Upper lobe of left lung (tissue), 6 donors: ENCODE results near the gene CNOT4. TPM values are rescaled to one million over a fixed set of nuclear protein-coding genes. Genes with fewer than 3 reads are reported as not detected.
"Not testable (repeated sequence)": the region's sequence is repeated elsewhere in the genome, so short reads cannot be mapped to it uniquely, and the experiment has no call there.

ENCODE experiments used
- ATAC-seq, 2 donors: fragments of 200-7000 bp; cut with Tn5 transposase; one replicate each; pipeline ENCODE4 v1.9.1; 2022; ENCODE audit warnings: mild to moderate bottlenecking in 2 of 2, moderate library complexity in 2 of 2; ENCODE audit not compliant: low FRiP score in 2 of 2
- DNase-seq, 2 donors: peaks; one replicate each; pipeline ENCODE4 v3.0.0-alpha.2; 2019 to 2020
- H3K27ac ChIP-seq, 4 donors: fragments of 200-600 bp; sonication (generic); one replicate each; pipeline ENCODE4 v1.5.1; 2016 to 2019
- H3K27me3 ChIP-seq, 4 donors: fragments of 200-600 bp; sonication (generic); one replicate each; pipeline ENCODE4 v1.5.1; 2017 to 2019
- H3K36me3 ChIP-seq, 4 donors: fragments of 200-600 bp; sonication (generic); one replicate each; pipeline ENCODE4 v1.5.1; 2016 to 2019
- H3K4me1 ChIP-seq, 4 donors: fragments of 200-600 bp; sonication (generic); one replicate each; pipeline ENCODE4 v1.5.1; 2018 to 2019
- H3K4me3 ChIP-seq, 4 donors: fragments of 200-600 bp; sonication (generic); one replicate each; pipeline ENCODE4 v1.5.1; 2017 to 2019; ENCODE audit warnings: mild to moderate bottlenecking in 2 of 4, moderate library complexity in 1 of 4
- H3K9me3 ChIP-seq, 4 donors: fragments of 200-600 bp; sonication (generic); one replicate each; pipeline ENCODE4 v1.5.1; 2018 to 2019
- EP300 ChIP-seq, 4 donors: sonication (generic); formaldehyde crosslinking; IDR thresholded peaks; one replicate each; pipeline ENCODE4 v1.5.1; 2017; ENCODE audit warnings: antibody characterized with exemption in 4 of 4, control low read depth in 2 of 4
- POLR2A ChIP-seq, 4 donors: fragments of 450-650 bp; IDR thresholded peaks; one replicate each; pipeline ENCODE4 v1.5.1; 2016 to 2017; ENCODE audit warnings: antibody characterized with exemption in 4 of 4, mild to moderate bottlenecking in 2 of 4
- POLR2AphosphoS5 ChIP-seq, 2 donors: sonication (generic); formaldehyde crosslinking; IDR thresholded peaks; one replicate each; pipeline ENCODE4 v1.5.1; 2017; ENCODE audit warnings: antibody characterized with exemption in 2 of 2
- WGBS, 2 donors: methylation state at CpG; one replicate each; pipeline ENCODE4 v1.1.5; 2017 to 2018; 5-methylcytosine and 5-hydroxymethylcytosine counted together
- total RNA-seq, 6 donors: library from RNA; depleted of rRNA in 4 of 6; stranded (reverse); fragments of >200 nt in 4 of 6; gene quantifications; one replicate each; pipeline versions ENCODE4 v1.1.0 to v1.2.1, GENCODE V29; 2016 to 2021
- TF ChIP-seq, protein P1 (sequence below), 6 experiments: fragments of 450-650 bp in 4 of 6; fragments of 200-600 bp in 2 of 6; sonication (generic) in 2 of 6; IDR thresholded peaks; one replicate each; pipeline ENCODE4 v1.5.1; 2016 to 2019; ENCODE audit warnings: antibody characterized with exemption in 6 of 6
- donor health status: DM: no; HTN: no; CAD: no; lungs with moderate emphysema.
- donor health status: DM: no; HTN: yes; CAD: no; lungs with severe emphysema.

Gene CNOT4
- total RNA-seq, 6 donors from 2014 or later = 12.1 to 25.7 (median 19.5) TPM

- ATAC-seq (no peak), DNase-seq (no peak)
- H3K36me3 ChIP-seq = no peaks in the 10 kb centered on the region
- no peak overlapping the region for H3K27ac ChIP-seq
- H3K27me3 ChIP-seq = no peaks in the 10 kb centered on the region
- no peaks in the 10 kb centered on the region for H3K9me3 ChIP-seq
- no peak overlapping the region for H3K4me3 ChIP-seq
- TF ChIP-seq, protein P1, sequence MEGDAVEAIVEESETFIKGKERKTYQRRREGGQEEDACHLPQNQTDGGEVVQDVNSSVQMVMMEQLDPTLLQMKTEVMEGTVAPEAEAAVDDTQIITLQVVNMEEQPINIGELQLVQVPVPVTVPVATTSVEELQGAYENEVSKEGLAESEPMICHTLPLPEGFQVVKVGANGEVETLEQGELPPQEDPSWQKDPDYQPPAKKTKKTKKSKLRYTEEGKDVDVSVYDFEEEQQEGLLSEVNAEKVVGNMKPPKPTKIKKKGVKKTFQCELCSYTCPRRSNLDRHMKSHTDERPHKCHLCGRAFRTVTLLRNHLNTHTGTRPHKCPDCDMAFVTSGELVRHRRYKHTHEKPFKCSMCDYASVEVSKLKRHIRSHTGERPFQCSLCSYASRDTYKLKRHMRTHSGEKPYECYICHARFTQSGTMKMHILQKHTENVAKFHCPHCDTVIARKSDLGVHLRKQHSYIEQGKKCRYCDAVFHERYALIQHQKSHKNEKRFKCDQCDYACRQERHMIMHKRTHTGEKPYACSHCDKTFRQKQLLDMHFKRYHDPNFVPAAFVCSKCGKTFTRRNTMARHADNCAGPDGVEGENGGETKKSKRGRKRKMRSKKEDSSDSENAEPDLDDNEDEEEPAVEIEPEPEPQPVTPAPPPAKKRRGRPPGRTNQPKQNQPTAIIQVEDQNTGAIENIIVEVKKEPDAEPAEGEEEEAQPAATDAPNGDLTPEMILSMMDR (IDR thresholded peaks at IDR 0.05) = no peak
- TF ChIP-seq POLR2A (IDR thresholded peaks at IDR 0.05) (no peak), EP300 (IDR thresholded peaks at IDR 0.05) (no peak)
- 89 to 94% methylated on average over 3 of the region's 3 CpGs for WGBS, 2 donors
- peaks cover 0 to 15% (median 3%) of the 10 kb centered on the region in 4 donors for H3K4me1 ChIP-seq
Measured at GRCh38 chr7:135454060-135454459, 55.8 kb downstream of the CNOT4 start.

- ATAC-seq (no peak), DNase-seq (no peak)
- Histone ChIP-seq H3K4me3 (no peak overlapping the region), H3K27me3 (no peaks in the 10 kb centered on the region), H3K27ac (no peak overlapping the region), H3K36me3 (no peaks in the 10 kb centered on the region), H3K9me3 (no peaks in the 10 kb centered on the region), H3K4me1 (peaks cover 6 to 18% (median 13%) of the 10 kb centered on the region in 4 donors)
- TF ChIP-seq EP300 (IDR thresholded peaks at IDR 0.05) (no peak), POLR2AphosphoS5 (IDR thresholded peaks at IDR 0.05) (no peak), POLR2A (IDR thresholded peaks at IDR 0.05) (no peak)
- TF ChIP-seq, protein P1 (IDR thresholded peaks at IDR 0.05) = no peak
Measured at GRCh38 chr7:135449436-135449835, 60.5 kb downstream of the CNOT4 start.

DNA sequence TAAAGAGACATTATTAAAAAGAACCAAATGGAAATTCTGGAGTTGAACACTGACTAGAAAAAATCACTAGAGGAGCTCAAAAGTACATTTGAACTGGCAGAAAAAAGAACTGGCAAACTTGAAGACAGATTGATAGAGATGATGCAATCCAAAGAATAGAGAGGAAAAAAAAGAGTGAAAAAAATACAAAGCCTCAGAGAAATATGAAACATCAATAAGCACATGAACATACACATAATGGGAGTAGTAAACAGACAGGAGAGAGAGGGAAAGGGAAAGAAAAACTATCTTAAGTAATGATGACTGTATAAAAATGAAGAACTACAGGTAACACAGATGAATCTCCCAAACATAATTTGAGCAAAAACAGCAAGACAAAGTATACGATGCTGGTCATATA, 61.1 kb downstream of the CNOT4 start:
- no peaks in the 10 kb centered on the region for H3K27me3 ChIP-seq
- H3K9me3 ChIP-seq = no peaks in the 10 kb centered on the region
- ATAC-seq (no peak), DNase-seq (no peak)
- 80 to 84% methylated on average over 1 of the region's 1 CpG for WGBS, 2 donors
- H3K4me1 ChIP-seq = peaks cover 6 to 18% (median 13%) of the 10 kb centered on the region in 4 donors
- TF ChIP-seq, protein P1 (IDR thresholded peaks at IDR 0.05) = no peak
- TF ChIP-seq POLR2A (IDR thresholded peaks at IDR 0.05) (no peak), POLR2AphosphoS5 (IDR thresholded peaks at IDR 0.05) (no peak), EP300 (IDR thresholded peaks at IDR 0.05) (no peak)
- peaks cover 0 to 3% (median 0%) of the 10 kb centered on the region in 4 donors for H3K36me3 ChIP-seq
- H3K4me3 ChIP-seq = no peak overlapping the region
- H3K27ac ChIP-seq = no peak overlapping the region

DNA sequence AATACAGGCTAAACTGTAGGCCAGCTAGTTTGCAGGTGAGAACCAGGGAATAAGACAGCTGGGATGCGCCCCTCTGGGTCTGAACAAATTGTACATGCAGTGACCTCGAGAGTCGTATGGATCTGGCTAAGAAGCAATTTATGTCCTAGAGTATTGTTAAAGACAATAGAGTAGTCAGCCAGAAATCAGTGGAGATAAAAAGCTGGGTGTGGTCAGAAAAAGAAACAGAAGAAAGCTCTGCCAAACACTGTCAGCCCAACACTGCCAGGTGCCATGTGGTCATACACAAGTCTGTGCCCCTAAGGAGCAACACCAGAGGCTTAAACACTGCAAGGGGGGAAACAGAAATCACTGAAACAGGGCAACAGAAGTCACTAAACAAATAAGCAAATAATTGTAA, 62.2 kb downstream of the CNOT4 start:
- H3K27ac ChIP-seq = no peak overlapping the region
- WGBS, 2 donors = 62 to 67% methylated on average over 3 of the region's 3 CpGs
- H3K4me1 ChIP-seq = peaks cover 6 to 18% (median 13%) of the 10 kb centered on the region in 4 donors
- H3K4me3 ChIP-seq = no peak overlapping the region
- TF ChIP-seq POLR2A (IDR thresholded peaks at IDR 0.05) = no peak
- TF ChIP-seq, protein P1 (IDR thresholded peaks at IDR 0.05) = no peak
- no peak for TF ChIP-seq POLR2AphosphoS5 (IDR thresholded peaks at IDR 0.05)
- no peak for TF ChIP-seq EP300 (IDR thresholded peaks at IDR 0.05)
- DNase-seq (no peak), ATAC-seq (no peak)
- H3K9me3 ChIP-seq = no peaks in the 10 kb centered on the region
- H3K27me3 ChIP-seq = no peaks in the 10 kb centered on the region
- H3K36me3 ChIP-seq = peaks cover 0 to 4% (median 0%) of the 10 kb centered on the region in 4 donors

GRCh38 chr7:135445690-135446089, 64.2 kb downstream of the CNOT4 start:
- TF ChIP-seq POLR2A (IDR thresholded peaks at IDR 0.05) (no peak), EP300 (IDR thresholded peaks at IDR 0.05) (no peak), POLR2AphosphoS5 (IDR thresholded peaks at IDR 0.05) (no peak)
- TF ChIP-seq, protein P1 (IDR thresholded peaks at IDR 0.05) = no peak
- H3K36me3 ChIP-seq = peaks cover 0 to 4% (median 0%) of the 10 kb centered on the region in 4 donors

DNA sequence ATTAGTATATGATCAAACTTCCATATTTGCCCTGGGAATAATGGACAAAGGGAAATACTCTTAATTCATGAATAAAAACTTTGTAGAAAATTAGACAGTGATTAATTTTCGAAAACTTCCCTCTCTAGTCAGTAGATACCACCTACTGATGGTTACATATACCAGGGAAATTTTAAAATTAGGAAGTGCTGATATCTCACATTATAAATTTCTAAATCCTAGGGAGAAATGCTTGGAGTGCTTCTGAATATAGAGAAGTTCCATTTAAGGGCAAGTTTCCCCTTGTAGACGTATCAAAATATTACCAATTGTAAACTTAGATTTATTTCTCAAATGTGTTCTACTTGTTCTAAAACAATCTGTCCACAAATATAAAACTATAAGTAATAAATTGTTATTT, 64.6 kb downstream of the CNOT4 start:
- not testable (repeated sequence) for DNase-seq, H3K36me3 ChIP-seq, H3K27ac ChIP-seq, H3K4me3 ChIP-seq, H3K9me3 ChIP-seq, ATAC-seq, H3K27me3 ChIP-seq
- 85 to 87% methylated on average over 2 of the region's 2 CpGs for WGBS, 2 donors
- peaks cover 6 to 15% (median 12%) of the 10 kb centered on the region in 4 donors for H3K4me1 ChIP-seq

More at GRCh38 chr7:135445690-135446089, 64.2 kb downstream of the CNOT4 start:
- no peak for DNase-seq
- ATAC-seq = no peak
- Histone ChIP-seq H3K27me3 (no peaks in the 10 kb centered on the region), H3K9me3 (no peaks in the 10 kb centered on the region), H3K4me1 (peaks cover 6 to 15% (median 12%) of the 10 kb centered on the region in 4 donors), H3K4me3 (no peak overlapping the region), H3K27ac (no peak overlapping the region)
